Measurements from ENCODE around the gene CARD6. TPM values are rescaled to one million over a fixed set of nuclear protein-coding genes. Genes with fewer than 3 reads are reported as not detected.
"Not testable (repeated sequence)": the region's sequence is repeated elsewhere in the genome, so short reads cannot be mapped to it uniquely, and the experiment has no call there.

The CARD6 gene
- total RNA-seq, 1 donor from 2014 or later: 3.3 TPM

DNA sequence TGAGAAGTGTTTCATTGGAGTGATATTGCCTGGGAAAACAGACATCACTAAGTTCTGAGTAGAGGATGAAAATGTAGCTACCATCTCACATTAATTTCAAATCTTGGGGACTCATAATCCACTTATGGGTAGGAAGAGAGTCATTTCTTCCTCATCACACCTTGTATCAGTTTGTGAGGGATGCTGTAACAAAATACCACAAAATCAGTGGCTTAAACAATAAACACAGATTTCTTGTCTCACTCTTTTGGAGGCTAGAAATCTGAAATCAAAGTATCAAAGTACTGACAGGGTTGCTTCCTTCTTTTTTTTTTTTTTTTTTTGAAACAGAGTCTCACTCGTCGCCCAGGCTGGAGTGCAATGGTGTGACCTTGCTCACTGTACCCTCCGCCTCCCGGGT lies 3.4 kb downstream of the CARD6 start:
- no peak overlapping the region for H3K4me3 ChIP-seq (ENCODE audit: low read depth, low read length)
- no peak for TF ChIP-seq CTCF (IDR thresholded peaks at IDR 0.05; ENCODE audit: insufficient read depth, low read length, poor library complexity, severe bottlenecking)
- H3K27me3 ChIP-seq (ENCODE audit: control insufficient read depth, insufficient read depth, low read length): no peaks in the 10 kb centered on the region
- H3K36me3 ChIP-seq (ENCODE audit: control insufficient read depth, insufficient read depth, low read length): no peaks in the 10 kb centered on the region
- DNase-seq (ENCODE audit: low read depth): no peak

DNA sequence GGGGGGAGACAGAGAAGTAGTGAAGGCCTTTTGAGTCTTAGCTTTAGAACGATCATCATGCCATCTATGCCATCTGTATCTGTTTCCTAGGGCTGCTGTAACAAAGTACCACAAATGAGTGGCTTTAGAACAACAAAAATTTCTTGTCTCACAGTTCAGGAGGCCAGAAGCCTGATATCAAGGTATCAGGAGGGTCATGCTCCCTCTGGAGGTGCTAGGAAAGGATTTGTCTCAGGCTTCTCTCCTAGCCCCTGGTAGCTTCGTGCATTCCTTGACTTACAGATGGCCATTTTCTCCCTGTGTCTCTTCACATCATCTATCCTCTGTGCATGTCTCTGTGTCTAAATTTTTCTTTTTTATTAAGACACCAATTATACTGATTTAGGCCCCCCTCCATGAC lies 5.2 kb downstream of the CARD6 start:
- Histone ChIP-seq H3K36me3 (ENCODE audit: control insufficient read depth, insufficient read depth, low read length) (no peaks in the 10 kb centered on the region), H3K4me3 (ENCODE audit: low read depth, low read length) (no peak overlapping the region), H3K27me3 (ENCODE audit: control insufficient read depth, insufficient read depth, low read length) (no peaks in the 10 kb centered on the region)
- DNase-seq (ENCODE audit: low read depth): no peak
- TF ChIP-seq CTCF (IDR thresholded peaks at IDR 0.05; ENCODE audit: insufficient read depth, low read length, poor library complexity, severe bottlenecking): no peak

DNA sequence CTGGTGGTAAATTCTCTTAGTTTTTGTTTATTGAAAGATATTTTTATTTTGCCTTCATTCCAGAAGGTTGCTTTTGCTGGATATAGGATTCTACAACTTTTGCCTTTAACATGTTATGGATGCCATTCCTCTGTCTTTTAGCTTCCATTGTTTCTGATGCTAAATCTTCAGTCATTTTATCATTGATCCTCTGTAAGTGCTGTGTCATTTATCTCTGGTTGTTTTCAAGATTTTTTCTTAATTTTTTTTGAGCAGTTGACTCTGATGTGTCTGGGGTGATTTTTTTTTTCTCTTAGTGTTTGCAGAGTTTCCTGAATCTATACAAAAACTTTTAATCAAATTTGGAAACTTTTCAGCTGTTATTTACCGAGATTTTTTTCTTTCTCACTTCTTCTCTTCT lies 6.4 kb downstream of the CARD6 start:
- TF ChIP-seq CTCF (IDR thresholded peaks at IDR 0.05; ENCODE audit: insufficient read depth, low read length, poor library complexity, severe bottlenecking): no peak
- DNase-seq (ENCODE audit: low read depth): no peak
- Histone ChIP-seq H3K27me3 (ENCODE audit: control insufficient read depth, insufficient read depth, low read length) (no peaks in the 10 kb centered on the region), H3K36me3 (ENCODE audit: control insufficient read depth, insufficient read depth, low read length) (no peaks in the 10 kb centered on the region), H3K4me3 (ENCODE audit: low read depth, low read length) (no peak overlapping the region)

DNA sequence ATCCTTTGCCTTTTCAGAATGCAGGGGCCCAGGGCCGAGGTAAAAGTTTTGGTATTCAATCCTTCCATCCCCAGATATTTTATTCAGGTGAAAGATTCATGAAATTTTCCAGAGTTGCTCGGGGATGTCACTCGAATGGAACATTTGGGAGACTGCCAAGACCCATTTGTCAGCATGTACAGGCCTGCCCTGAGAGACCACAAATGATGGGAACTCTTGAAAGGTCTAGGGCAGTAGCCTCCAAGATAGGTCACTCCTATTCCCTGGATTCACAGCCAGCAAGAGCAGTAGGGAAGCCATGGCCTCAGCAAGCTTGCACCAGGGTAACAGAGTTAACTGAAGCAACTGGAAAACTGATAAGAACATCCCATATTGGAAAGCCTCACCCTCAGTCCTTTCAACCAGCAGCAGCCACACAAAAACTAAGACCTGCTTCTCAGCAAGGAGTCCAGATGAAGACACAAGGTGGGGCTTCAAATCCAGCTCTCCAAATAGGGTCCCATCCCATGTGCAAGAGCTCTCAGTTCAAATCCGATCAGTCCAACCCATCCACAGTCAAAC lies 12.5 kb downstream of the CARD6 start:
- Histone ChIP-seq H3K4me3 (ENCODE audit: low read depth, low read length) (no peak overlapping the region), H3K27me3 (ENCODE audit: control insufficient read depth, insufficient read depth, low read length) (no peaks in the 10 kb centered on the region), H3K36me3 (ENCODE audit: control insufficient read depth, insufficient read depth, low read length) (no peaks in the 10 kb centered on the region)
- DNase-seq (ENCODE audit: low read depth): no peak
- TF ChIP-seq CTCF (IDR thresholded peaks at IDR 0.05; ENCODE audit: insufficient read depth, low read length, poor library complexity, severe bottlenecking): no peak

DNA sequence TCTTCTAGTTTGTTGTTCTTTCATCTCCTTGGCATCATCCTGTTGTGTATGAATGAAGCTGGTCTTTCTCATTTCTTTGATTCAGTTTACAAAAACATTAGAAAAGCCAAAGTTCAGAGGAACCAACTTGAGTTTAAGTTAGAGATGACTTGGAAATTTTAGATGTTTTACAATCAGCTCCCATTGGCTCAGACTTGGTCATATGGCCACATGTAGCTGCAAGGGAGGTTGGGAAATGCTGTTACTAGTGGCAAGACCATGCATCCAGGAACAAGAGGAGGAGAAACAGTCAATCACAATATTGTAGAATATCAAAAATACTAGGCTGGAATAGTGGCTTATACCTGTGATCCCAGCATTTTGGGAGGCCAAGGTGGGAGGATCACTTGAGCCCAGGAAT lies 19.5 kb downstream of the CARD6 start:
- no peaks in the 10 kb centered on the region for H3K36me3 ChIP-seq (ENCODE audit: control insufficient read depth, insufficient read depth, low read length)
- TF ChIP-seq CTCF (IDR thresholded peaks at IDR 0.05; ENCODE audit: insufficient read depth, low read length, poor library complexity, severe bottlenecking): no peak

DNA sequence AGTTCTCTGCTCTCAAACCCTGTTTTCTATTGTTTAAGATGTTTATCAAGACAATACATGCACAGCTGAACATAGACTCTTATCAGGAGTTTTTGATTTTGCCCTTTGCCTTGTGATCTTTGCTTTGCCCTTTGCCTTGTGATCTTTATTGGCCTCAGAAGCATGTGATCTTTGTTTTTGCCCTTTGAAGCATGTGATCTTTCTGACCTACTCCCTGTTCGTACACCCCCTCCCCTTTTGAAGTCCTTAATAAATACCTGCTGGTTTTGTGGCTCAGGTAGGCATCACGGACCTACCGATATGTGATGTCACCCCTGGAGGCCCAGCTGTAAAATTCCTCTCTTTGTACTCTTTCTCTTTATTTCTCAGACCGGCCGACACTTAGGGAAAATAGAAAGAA lies 23.8 kb downstream of the CARD6 start:
- H3K27me3 ChIP-seq (ENCODE audit: control insufficient read depth, insufficient read depth, low read length); H3K36me3 ChIP-seq (ENCODE audit: control insufficient read depth, insufficient read depth, low read length); DNase-seq (ENCODE audit: low read depth); H3K4me3 ChIP-seq (ENCODE audit: low read depth, low read length): not testable (repeated sequence)

More for the DNA sequence above, 19.5 kb downstream of the CARD6 start:
- DNase-seq (ENCODE audit: low read depth): no peak
- Histone ChIP-seq H3K4me3 (ENCODE audit: low read depth, low read length) (no peak overlapping the region), H3K27me3 (ENCODE audit: control insufficient read depth, insufficient read depth, low read length) (no peaks in the 10 kb centered on the region)
